ENCODE results near the gene OARD1. TPM values are rescaled to one million over a fixed set of nuclear protein-coding genes. Genes with fewer than 3 reads are reported as not detected.

OARD1 gene
- total RNA-seq, 6 donors from 2014 or later = 10.0 to 27.3 (median 20.0) TPM

DNA sequence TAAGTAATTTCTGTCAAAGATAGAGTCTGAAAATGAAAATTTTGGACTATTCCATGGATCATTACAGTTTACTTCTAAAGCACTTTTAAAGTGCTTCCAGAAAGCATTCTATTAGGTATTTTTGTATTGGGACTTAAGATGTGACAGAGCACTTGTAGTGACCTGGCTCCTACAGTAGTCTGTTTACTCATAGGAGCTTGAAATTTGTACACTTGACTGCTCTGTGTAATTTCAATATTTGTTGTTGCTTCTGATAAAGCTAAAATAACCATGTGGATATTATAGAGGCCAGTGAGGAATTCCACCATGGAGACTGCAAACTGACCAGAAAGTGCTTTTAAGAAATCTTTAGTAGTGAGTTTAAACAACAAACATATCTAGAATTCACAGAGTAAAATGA, 10.9 kb upstream of the OARD1 start:
- Histone ChIP-seq H3K27me3 (no peaks in the 10 kb centered on the region), H3K27ac (no peak overlapping the region), H3K4me1 (peaks cover 0 to 11% (median 6%) of the 10 kb centered on the region in 4 donors), H3K36me3 (peaks cover 16 to 77% (median 23%) of the 10 kb centered on the region in 4 donors), H3K9me3 (no peaks in the 10 kb centered on the region), H3K4me3 (no peak overlapping the region)
- TF ChIP-seq, protein P1, sequence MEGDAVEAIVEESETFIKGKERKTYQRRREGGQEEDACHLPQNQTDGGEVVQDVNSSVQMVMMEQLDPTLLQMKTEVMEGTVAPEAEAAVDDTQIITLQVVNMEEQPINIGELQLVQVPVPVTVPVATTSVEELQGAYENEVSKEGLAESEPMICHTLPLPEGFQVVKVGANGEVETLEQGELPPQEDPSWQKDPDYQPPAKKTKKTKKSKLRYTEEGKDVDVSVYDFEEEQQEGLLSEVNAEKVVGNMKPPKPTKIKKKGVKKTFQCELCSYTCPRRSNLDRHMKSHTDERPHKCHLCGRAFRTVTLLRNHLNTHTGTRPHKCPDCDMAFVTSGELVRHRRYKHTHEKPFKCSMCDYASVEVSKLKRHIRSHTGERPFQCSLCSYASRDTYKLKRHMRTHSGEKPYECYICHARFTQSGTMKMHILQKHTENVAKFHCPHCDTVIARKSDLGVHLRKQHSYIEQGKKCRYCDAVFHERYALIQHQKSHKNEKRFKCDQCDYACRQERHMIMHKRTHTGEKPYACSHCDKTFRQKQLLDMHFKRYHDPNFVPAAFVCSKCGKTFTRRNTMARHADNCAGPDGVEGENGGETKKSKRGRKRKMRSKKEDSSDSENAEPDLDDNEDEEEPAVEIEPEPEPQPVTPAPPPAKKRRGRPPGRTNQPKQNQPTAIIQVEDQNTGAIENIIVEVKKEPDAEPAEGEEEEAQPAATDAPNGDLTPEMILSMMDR (IDR thresholded peaks at IDR 0.05) = no peak
- TF ChIP-seq POLR2A (IDR thresholded peaks at IDR 0.05) (no peak), POLR2AphosphoS5 (IDR thresholded peaks at IDR 0.05) (no peak), EP300 (IDR thresholded peaks at IDR 0.05) (no peak)
- no peak for ATAC-seq (ENCODE audit: low FRiP score in 2 of 2)
- DNase-seq = no peak

DNA sequence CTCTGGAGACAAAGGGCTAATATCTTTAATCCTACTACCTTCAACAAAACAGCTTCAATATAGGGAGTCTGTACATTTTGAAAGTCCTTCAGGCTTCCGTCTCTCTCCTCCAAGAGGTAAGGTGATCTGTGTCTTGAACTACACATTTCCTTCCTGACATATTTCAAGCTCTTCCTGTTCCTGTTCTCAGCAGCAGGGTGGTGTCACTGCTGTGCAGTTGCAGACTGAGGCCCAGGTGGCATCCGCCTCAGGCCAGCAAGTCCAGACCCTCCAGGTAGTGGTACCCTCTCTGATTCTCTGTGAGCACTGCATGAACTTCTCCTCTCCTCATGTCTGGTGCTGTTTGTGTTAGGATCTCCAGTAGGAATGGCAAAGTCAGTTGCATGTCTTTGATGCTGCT, 8.5 kb upstream of the OARD1 start:
- no peaks in the 10 kb centered on the region for H3K27me3 ChIP-seq

DNA sequence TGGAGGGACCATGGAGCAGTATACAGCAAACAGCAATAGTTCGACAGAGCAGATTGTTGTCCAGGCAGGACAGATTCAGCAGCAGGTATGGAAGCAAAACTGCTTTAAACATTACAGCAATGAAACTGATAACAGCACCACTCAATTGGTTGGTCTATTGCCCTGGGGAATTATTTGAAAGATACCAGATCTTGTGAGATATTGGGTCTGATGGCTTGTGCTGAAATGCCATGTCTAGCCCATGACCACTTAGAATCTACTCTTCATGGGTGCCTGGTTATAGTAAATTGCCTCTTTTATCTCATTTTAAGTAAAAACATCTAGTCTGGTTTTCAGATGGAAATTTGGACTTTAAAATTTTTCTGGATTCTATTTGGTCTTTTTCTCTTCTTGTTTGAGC, 6.9 kb upstream of the OARD1 start:
- Histone ChIP-seq H3K4me1 (peaks cover 24 to 36% (median 32%) of the 10 kb centered on the region in 4 donors), H3K36me3 (peaks cover 9 to 46% (median 12%) of the 10 kb centered on the region in 4 donors), H3K27ac (no peak overlapping the region), H3K9me3 (no peaks in the 10 kb centered on the region), H3K27me3 (no peaks in the 10 kb centered on the region), H3K4me3 (no peak overlapping the region)
- 95 to 100% methylated on average over 1 of the region's 1 CpG for WGBS, 2 donors
- TF ChIP-seq EP300 (IDR thresholded peaks at IDR 0.05) (no peak), POLR2AphosphoS5 (IDR thresholded peaks at IDR 0.05) (no peak), POLR2A (IDR thresholded peaks at IDR 0.05) (no peak)
- TF ChIP-seq, protein P1 (IDR thresholded peaks at IDR 0.05) = no peak
- no peak for ATAC-seq (ENCODE audit: low FRiP score in 2 of 2)
- no peak for DNase-seq

More for the DNA sequence above, 8.5 kb upstream of the OARD1 start:
- H3K9me3 ChIP-seq = no peaks in the 10 kb centered on the region
- peaks cover 8 to 23% (median 19%) of the 10 kb centered on the region in 4 donors for H3K4me1 ChIP-seq
- no peak for TF ChIP-seq POLR2A (IDR thresholded peaks at IDR 0.05)
- no peak for TF ChIP-seq POLR2AphosphoS5 (IDR thresholded peaks at IDR 0.05)
- TF ChIP-seq, protein P1 (IDR thresholded peaks at IDR 0.05) = no peak
- TF ChIP-seq EP300 (IDR thresholded peaks at IDR 0.05) = no peak
- WGBS, 2 donors = 54 to 74% methylated on average over 1 to 2 of the region's 2 CpGs
- H3K36me3 ChIP-seq = peaks cover 16 to 61% (median 23%) of the 10 kb centered on the region in 4 donors
- H3K27ac ChIP-seq = peak overlapping the region in 2 of 4 donors; percentile 42 to 53
- H3K4me3 ChIP-seq = no peak overlapping the region
- no peak for DNase-seq
- no peak for ATAC-seq (ENCODE audit: low FRiP score in 2 of 2)

DNA sequence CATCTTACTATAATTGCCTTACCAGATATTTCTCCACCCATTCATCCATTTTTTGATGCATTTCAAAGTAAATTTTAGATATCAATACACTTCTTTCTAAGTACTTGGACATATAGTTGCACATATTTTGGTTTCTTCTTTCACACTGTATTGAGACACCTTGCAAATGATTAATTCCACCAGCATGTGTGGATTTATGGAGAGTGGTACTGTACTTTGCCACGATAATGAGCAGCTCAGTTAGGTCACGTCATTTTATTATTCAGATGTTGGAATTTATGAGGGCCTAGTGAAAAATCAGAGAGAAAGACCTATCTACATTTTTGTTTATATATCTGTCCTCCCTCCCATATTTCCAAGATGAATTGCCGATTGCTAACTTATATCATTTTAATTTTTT, 5.9 kb upstream of the OARD1 start:
- TF ChIP-seq, protein P1 (IDR thresholded peaks at IDR 0.05) = no peak
- TF ChIP-seq POLR2A (IDR thresholded peaks at IDR 0.05) (no peak), EP300 (IDR thresholded peaks at IDR 0.05) (no peak), POLR2AphosphoS5 (IDR thresholded peaks at IDR 0.05) (no peak)
- 89 to 91% methylated on average over 3 of the region's 3 CpGs for WGBS, 2 donors
- DNase-seq (no peak), ATAC-seq (ENCODE audit: low FRiP score in 2 of 2) (no peak)
- Histone ChIP-seq H3K9me3 (no peaks in the 10 kb centered on the region), H3K4me3 (no peak overlapping the region), H3K27me3 (no peaks in the 10 kb centered on the region), H3K36me3 (peaks cover 7 to 37% (median 10%) of the 10 kb centered on the region in 4 donors), H3K4me1 (peaks cover 26 to 38% (median 33%) of the 10 kb centered on the region in 4 donors), H3K27ac (no peak overlapping the region)

DNA sequence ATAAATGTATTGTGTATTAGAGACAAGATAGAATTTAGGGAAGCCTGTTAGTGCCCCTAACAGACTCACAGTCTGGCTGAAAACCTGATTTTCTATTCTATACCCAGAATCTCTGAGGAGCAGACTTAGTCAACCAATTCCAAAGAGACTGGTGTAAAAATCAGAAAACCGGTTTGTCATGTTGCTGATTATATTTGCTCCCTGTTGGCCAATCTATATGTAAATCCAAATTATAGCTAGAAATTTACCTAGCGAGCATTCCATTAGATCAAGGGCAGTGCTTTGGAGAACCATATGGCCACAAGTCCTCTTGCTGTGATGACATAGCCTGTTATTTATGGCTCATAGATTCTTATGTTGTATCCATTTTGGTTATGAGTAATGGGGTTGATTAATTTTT, 5.4 kb upstream of the OARD1 start:
- no peaks in the 10 kb centered on the region for H3K9me3 ChIP-seq
- TF ChIP-seq, protein P1 (IDR thresholded peaks at IDR 0.05) = no peak
- no peak for TF ChIP-seq POLR2A (IDR thresholded peaks at IDR 0.05)
- no peak for TF ChIP-seq EP300 (IDR thresholded peaks at IDR 0.05)
- no peak for TF ChIP-seq POLR2AphosphoS5 (IDR thresholded peaks at IDR 0.05)
- H3K4me3 ChIP-seq = no peak overlapping the region
- DNase-seq = no peak
- WGBS, 2 donors = 83 to 85% methylated on average over 2 of the region's 2 CpGs
- H3K36me3 ChIP-seq = peaks cover 7 to 34% (median 10%) of the 10 kb centered on the region in 4 donors
- no peak overlapping the region for H3K27ac ChIP-seq
- H3K27me3 ChIP-seq = no peaks in the 10 kb centered on the region
- no peak for ATAC-seq (ENCODE audit: low FRiP score in 2 of 2)
- peaks cover 26 to 38% (median 33%) of the 10 kb centered on the region in 4 donors for H3K4me1 ChIP-seq
